Activated T-cell treated with anti-CD3 and anti-CD28 coated beads for 24 hours (primary cell): ENCODE results near the gene DRAM1.

Experiments used
- DNase-seq: peaks from one replicate; pipeline ENCODE4 v3.0.0-alpha.2; 2020; ENCODE audit warnings: low read depth

Gene DRAM1

DNA sequence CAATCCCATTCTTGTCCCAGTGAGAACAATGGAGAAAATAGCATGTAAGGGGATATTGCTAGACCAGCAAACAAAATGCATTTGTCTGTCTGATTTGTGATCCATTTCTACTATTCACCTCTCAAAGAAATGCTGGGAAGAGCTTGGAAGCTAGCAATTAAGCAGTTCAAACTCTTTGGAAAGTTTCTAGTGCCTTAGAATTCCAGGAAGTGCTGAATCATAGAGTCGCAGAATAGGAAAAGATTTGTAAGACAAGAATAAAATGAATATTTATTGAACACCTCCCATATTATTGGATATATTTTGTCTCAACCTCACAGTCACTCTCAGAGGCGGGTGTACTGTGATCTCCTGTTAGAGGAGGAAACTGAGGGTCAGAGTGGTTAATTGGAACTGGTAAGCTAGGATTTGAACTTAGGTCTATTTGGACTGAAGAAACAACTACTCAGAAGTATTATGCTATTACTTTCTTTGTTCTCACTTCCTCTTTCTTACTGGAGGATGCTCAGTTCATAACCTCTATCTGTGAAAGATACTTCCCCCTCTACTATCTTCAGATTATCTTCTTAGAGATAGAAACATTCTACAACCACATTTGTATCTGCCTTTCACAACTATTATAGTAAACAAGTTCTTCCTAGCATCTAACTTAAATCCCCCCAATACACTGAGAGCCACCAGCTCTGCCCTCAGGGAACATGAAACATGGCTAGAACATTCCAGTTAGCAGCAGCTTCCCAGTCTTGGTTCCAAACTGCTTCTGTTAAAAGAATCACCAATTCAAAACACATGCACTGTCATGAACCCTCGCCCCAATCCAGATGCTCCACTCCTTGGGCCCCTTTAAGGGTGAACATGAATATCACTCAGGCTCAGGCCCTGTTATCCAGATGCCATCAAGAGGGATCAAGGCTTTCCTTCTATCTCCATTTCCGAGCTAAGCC, 64.2 kb downstream of the DRAM1 start:
- DNase-seq, result no peak

DNA sequence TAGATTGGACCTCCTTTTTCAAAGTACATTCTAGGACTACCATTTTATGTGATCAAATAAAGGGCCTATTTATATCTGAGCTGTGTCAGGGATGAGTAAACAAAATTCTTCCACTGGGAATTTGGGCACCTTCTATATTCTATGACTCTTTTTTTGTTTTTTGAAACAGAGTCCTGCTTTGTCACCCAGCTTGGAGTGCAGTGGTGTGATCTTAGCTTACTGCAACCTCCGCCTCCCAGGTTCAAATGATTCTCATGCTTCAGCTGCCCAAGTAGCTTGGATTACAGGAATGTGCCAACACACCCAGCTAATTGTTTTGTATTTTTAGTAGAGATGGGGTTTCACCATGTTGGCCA, 64.8 kb downstream of the DRAM1 start:
- DNase-seq, result no peak

DNA sequence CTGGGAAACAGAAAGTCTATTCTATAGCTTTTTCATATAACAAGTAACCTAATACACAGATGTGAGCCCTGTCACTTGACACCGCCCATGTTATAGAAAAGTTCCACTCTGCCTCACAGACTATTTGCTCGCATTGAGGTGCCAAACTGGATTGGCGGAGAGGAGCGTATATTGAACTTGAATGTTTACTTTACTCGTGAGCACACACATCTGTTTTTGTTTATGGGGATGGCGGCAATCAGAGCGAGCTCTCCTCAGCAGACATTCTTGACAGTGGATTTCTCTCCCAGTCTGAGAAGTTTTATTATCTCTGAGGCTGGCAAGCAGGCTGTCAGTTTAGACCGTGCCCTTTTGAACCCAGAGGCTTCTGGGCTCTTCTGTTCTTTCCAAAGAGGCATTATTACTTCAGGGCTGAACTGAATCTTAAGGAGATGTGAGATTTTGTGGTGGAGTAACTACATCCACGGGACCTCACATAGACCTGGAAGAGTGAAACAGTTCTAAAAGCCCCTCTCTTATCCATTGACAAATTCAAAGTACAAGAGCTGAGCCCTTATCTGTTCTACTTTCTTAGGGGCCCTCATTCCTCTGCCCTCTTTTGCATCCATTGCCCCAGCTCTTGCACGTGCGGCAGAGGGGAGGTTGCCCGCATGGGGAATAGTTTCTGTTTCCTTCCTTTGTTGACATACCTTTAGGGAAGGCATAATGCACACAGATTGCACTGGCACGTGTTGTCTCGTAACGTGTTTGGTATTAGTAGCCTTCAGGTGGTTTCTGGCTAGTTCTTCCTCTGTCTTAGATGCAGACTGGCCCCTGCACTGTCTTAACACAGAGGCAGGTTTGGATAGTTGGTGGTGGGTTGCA, 68.2 kb downstream of the DRAM1 start:
- DNase-seq, result no peak

GRCh38 chr12:101946233-101946611, 68.8 kb downstream of the DRAM1 start:
- no peak for DNase-seq

- DNase-seq, result no peak
Measured at GRCh38 chr12:101947316-101947715, 69.9 kb downstream of the DRAM1 start.

- DNase-seq, result no peak
Measured at GRCh38 chr12:101948365-101948764, 71.0 kb downstream of the DRAM1 start.

DNA sequence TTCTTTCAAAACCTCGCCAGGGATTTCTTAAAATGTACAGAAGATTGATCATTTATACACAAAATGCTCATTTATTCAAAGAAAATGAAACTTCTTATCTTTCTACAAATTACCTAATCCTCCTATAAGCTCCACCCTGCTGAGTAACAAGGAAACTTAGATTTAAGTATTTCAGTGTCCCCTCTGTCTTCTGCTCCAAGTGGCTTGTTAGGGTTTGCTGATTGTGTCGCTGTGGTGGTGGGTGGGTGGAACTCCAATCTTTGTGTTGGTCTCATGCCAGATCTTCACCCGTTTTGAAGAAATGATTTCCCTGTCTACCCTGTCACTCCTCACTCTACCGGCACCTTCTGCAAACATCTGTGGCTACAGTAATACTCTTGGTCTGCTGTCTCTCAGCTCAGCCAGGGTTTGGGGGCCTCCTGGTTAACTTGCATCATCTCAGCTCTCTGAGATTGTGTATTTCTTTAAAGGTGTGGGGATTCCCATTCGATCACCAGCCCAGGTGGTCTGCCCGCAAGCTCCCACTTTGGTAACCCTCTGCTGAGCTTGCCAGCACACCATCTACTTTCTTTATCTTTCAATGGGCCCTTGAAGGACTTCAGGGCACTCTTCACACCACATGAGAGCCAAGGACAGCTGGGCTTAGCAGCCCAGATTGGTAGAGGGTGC, 73.8 kb downstream of the DRAM1 start:
- DNase-seq, result no peak

DNA sequence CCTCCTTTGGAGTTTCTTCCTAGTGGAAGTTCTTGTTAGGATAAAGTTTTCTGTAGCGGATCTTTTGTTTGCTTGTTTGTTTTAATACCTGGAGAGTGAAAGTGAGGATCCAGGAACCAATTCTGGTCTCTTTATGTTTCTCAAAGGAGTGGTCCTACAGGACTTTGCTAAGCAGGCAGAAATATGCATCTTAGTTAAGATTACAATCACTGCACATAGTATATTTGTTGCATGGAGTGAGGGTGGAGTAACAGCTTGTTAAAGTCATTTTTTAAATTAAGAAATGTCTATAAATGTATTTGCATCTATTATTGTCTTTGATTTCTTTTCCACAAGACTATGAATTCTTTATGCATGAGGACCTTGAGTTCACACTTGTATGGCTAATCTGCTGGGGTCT, 76.7 kb downstream of the DRAM1 start:
- no peak for DNase-seq

GRCh38 chr12:101954676-101955075, 77.3 kb downstream of the DRAM1 start:
- DNase-seq, result no peak

DNA sequence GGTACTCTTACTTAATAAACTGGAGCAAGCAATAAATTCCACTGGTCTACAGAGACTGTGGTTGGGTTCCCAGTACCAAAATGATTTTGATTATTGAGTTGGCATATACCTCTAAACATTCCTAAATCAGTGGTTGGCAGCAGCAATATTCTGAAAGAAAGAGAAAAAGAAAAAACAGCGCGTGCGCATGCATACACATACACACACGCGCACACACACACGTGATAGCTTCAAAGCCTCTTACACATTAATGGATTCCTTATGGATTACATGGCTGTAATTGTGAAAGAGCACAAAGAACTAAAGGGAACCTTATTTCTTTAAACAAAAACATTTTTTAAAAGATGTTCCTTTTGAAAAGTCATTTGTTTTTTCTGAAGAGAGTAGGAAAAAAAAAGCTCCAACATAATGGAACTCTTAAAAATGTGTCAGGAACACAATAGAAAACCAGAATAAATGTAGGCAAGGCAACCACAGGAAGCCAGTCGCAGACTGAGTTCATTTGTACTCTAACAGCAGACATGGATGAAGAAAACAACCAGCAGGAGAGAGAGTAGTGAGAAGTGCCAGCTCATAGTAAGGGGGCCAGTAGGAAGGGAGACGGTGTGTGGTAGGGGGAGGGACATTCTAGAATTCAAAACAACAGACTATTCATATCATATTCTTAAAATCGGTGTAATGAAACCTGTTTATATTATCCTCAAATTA, 80.0 kb downstream of the DRAM1 start:
- no peak for DNase-seq

DNA sequence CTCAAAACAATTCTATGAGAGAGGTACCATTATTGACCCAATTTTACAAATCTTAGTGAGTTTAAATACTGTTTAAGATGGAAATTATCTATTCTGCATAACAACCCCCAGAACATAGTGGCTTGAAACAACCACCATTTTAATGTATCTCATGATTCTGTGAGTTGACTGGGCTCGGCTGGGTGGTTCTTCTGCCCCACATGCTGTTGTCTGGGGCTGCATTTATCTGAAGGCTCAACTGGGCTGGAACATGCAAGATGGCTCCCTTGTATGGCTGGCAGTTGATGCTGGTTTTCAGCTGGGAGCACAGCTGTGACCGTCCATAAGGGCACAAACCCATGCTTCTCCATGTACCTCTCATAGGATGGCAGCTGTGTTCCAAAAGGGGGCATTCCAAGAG, 82.2 kb downstream of the DRAM1 start:
- DNase-seq, result no peak

GRCh38 chr12:101962486-101962885, 85.1 kb downstream of the DRAM1 start:
- DNase-seq, result no peak

DNA sequence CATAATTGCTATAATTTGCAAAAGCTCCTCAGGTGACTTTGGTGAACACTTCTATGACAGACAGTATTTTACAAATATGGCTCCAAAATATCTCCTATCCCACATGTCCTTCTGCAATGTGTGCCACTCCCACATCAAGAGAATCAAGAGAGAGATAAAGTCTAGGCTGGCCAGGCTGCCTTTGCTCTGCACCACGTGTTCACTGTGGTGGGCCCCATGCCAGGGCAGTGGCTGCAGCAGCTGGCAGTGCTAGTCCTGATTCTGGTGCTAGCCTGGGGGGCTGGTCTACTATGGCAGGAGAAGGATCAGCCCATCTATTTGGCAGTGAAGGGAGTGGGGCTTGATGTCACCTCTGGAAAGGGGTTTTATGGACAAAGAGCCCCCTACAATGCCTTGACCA, 86.3 kb downstream of the DRAM1 start:
- DNase-seq, result no peak

- DNase-seq, result no peak
Measured at GRCh38 chr12:101966496-101966895, 89.1 kb downstream of the DRAM1 start.

DNA sequence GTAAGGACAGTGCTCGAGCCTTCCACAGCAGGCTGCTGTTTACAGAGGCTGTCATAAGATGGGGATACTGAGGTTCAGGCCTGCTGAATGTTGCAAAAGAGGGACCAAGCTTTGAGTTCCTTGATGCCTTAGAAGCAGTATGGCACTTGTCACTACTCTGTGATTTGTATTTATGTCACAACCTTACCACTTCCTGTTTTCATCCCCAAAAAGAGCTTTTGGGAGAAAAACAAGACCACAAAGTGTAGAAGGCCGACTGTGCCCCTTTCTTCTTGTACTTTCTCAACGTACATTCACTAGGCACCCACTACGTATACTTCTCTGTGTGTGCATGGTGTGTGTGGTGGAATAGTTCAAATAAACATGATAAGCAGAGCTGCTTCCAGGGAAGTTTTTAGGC, 90.1 kb downstream of the DRAM1 start:
- no peak for DNase-seq

DNA sequence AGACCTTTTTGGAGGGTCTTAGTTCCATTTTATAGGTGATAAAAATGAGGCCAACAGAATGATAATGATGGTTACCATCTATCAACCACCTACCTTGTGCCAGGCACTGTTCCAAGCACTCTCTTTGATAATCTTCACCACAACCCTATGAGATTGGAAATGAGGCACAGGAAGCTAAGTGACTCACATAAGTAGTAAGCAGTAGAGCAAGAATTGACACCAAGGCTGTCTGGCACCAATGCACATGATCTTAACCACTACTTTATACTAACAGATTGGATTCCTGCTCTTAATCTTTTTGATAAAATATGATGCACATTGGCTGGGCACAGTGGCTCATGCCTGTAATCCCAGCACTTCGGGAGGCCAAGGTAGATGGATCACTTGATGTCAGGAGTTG, 91.4 kb downstream of the DRAM1 start:
- no peak for DNase-seq
